PC-3 (cell line): Measurements from ENCODE around the gene FARP1. TPM values are rescaled to one million over a fixed set of nuclear protein-coding genes. Genes with fewer than 3 reads are reported as not detected.

ENCODE experiments used
- ATAC-seq: fragments of 200-7000 bp; cut with Tn5 transposase; 2 replicates; pipeline ENCODE4 v1.9.1; 2020; ENCODE audit warnings: mild to moderate bottlenecking, moderate library complexity
- BruUV-seq: library from RNA; stranded (reverse); fragments of 400-500 nt; replicated peaks from 2 replicates; lab custom pipeline; 2021; lab: Mats Ljungman, UMichigan
- CTCF ChIA-PET: fragments of 300-600 bp; sonication (Branson Sonifier 250); formaldehyde crosslinking; loops from one replicate; lab custom pipeline; 2022; ENCODE audit warnings: antibody characterized with exemption; lab: Charles Lee
- POLR2A ChIA-PET: fragments of 300-600 bp; sonication (Branson Sonifier 250); formaldehyde crosslinking; loops from one replicate; lab custom pipeline; 2022; ENCODE audit warnings: antibody characterized with exemption; ENCODE audit not compliant: unreplicated experiment; lab: Charles Lee
- DNase-seq: peaks from one replicate; pipeline ENCODE4 v3.0.0-alpha.2; 2015
- H2AFZ ChIP-seq: fragments of 300-600 bp; sonication (generic); 2 replicates; pipeline ENCODE4 v1.6.0; 2016; ENCODE audit warnings: antibody characterized with exemption, low read length
- H3F3A ChIP-seq: fragments of 300-600 bp; sonication (generic); one replicate; pipeline ENCODE4 v1.6.0; 2017; ENCODE audit warnings: antibody characterized with exemption, low read length, control low read depth, mild to moderate bottlenecking; ENCODE audit not compliant: unreplicated experiment
- H3K27ac ChIP-seq: fragments of 300-600 bp; sonication (generic); 2 replicates; pipeline ENCODE4 v1.5.1; 2016; ENCODE audit warnings: mild to moderate bottlenecking, low read length
- H3K27me3 ChIP-seq: fragments of 300-600 bp; sonication (generic); 2 replicates; pipeline ENCODE4 v1.6.1; 2016; ENCODE audit warnings: low read length, mixed read lengths
- H3K36me3 ChIP-seq: fragments of 300-600 bp; sonication (generic); 2 replicates; pipeline ENCODE4 v1.6.1; 2016; ENCODE audit warnings: low read depth, mixed run types, low read length, mixed read lengths
- H3K4me1 ChIP-seq: fragments of 300-600 bp; sonication (generic); 2 replicates; pipeline ENCODE4 v1.5.1; 2016; ENCODE audit warnings: low read length; ENCODE audit not compliant: insufficient read depth
- H3K4me2 ChIP-seq: fragments of 300-600 bp; sonication (generic); 2 replicates; pipeline ENCODE4 v1.6.0; 2016; ENCODE audit warnings: low read length
- H3K4me3 ChIP-seq: fragments of 300-600 bp; sonication (generic); 2 replicates; pipeline ENCODE4 v1.5.1; 2016; ENCODE audit warnings: mild to moderate bottlenecking, low read length, mixed read lengths
- H3K79me2 ChIP-seq: fragments of 300-600 bp; sonication (generic); 2 replicates; pipeline ENCODE4 v1.6.1; 2017; ENCODE audit warnings: low read length, mixed read lengths
- H3K9ac ChIP-seq: fragments of 300-600 bp; sonication (generic); 2 replicates; pipeline ENCODE4 v1.6.0; 2016; ENCODE audit warnings: mild to moderate bottlenecking, low read length
- H3K9me2 ChIP-seq: fragments of 300-600 bp; sonication (generic); replicated peaks from 2 replicates; pipeline ENCODE4 v1.6.1; 2016; ENCODE audit warnings: mixed run types, low read length, mixed read lengths
- H3K9me3 ChIP-seq: fragments of 300-600 bp; sonication (generic); 2 replicates; pipeline ENCODE4 v1.6.1; 2016; ENCODE audit warnings: low read length, mixed read lengths
- H4K20me1 ChIP-seq: fragments of 300-600 bp; sonication (generic); 2 replicates; pipeline ENCODE4 v1.6.1; 2016; ENCODE audit warnings: low read length, mixed read lengths
- EZH2 ChIP-seq: fragments of 300-600 bp; sonication (generic); IDR thresholded peaks from one replicate; pipeline ENCODE4 v1.6.1; 2017; ENCODE audit warnings: antibody characterized with exemption, mild to moderate bottlenecking, low read length; ENCODE audit not compliant: unreplicated experiment
- EZH2phosphoT487 ChIP-seq: fragments of 300-600 bp; sonication (generic); IDR thresholded peaks from 2 replicates; pipeline ENCODE4 v1.6.1; 2018; ENCODE audit warnings: mild to moderate bottlenecking, antibody characterized with exemption, low read length, borderline replicate concordance
- intact Hi-C: fragments of 100-400 bp; cut with micrococcal nuclease; formaldehyde crosslinking; loops from 2 replicates; pipeline ENCODE4 v1.9.0; 2023
- total RNA-seq: library from RNA; depleted of rRNA; stranded (reverse); fragments of >200 nt; gene quantifications from 2 replicates; pipeline ENCODE4 v1.2.3, GENCODE V29; 2014
- TF ChIP-seq, protein P1 (sequence below): fragments of 300-600 bp; sonication (generic); conservative IDR thresholded peaks from 2 replicates; pipeline ENCODE4 v1.5.1; 2017; ENCODE audit warnings: antibody characterized with exemption, low read depth, mild to moderate bottlenecking, low read length

FARP1 gene
- total RNA-seq, 1 experiment from 2014 or later = 18.2 TPM

DNA sequence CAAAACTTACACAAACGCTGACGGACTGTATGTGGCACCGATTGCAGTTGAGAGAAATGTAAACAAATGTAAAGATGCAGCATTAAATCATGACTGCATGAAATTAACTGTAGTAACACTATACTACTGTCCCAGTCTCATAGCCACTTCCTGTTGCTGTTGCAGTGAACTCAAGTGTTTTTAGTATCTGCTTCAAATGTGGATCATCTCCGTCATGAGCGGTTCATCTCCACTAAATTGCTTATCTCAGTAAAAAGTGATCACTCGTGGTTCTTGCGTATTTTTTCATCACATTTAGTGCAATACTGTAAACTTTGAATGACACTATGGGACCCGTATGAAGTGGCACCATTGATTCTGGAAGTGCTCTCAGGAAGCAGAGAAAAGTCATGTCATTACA is 94.4 kb downstream of the FARP1 start:
- no peak for ATAC-seq
- H3K79me2 ChIP-seq = peaks cover 10% of the 10 kb centered on the region; the same call in 1 of the 2 replicates
- CTCF ChIA-PET = no interaction called here

DNA sequence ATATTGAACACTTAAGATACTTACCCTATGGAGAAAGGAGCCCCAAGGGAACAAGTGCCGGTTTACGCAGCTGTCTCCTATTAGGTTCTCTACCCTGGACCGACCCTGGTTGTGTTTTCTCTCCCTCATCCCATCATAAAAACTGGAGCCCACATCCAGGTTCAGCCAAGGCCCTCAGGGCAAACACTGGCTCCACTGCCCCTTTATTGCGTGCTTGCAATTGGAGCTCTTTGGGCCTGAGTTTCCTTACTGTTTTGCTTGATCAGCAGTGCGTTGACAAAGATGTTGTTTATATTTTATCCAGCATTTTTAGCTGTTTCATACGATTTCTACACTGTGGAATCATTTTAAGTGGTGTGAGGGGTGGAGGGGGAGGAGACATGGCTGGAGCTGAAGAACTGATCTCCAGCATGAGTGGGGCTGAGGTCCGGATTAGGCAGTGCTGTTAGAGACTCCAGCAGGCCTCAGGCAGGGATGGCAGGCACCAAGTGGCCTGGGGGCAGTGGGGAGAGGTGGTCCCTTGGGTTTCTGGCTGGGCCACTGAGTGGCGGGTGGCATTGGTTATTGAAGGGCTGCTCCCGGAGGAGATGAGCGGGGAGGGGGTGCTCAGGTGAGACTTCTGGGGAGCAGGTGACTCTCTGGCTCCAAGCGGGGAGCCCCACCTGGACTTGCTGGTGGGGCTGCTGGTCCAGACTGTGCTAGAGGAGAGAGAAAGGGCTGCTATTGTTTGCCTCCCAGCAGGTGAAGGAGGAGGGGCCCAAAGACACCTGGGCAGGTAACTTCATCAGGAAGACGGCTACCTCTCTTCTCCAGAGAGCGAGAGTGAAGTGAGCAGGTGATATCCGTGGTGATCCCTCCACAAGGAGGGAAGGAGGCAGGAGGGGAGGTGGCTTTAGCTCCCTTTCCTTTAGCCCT is 96.5 kb downstream of the FARP1 start:
- Histone ChIP-seq H3K9ac (no peak overlapping the region), H3K27me3 (no peaks in the 10 kb centered on the region), H3F3A (no peaks in the 10 kb centered on the region), H3K4me3 (no peak overlapping the region), H3K79me2 (no peaks in the 10 kb centered on the region), H3K36me3 (no peaks in the 10 kb centered on the region), H3K9me3 (no peaks in the 10 kb centered on the region), H2AFZ (no peak overlapping the region), H3K4me2 (no peak overlapping the region), H3K27ac (no peak overlapping the region), H3K4me1 (no peaks in the 10 kb centered on the region), H4K20me1 (no peaks in the 10 kb centered on the region), H3K9me2 (no peaks in the 10 kb centered on the region)
- CTCF ChIA-PET = no interaction called here
- intact Hi-C loops = no loop called here
- TF ChIP-seq, protein P1, sequence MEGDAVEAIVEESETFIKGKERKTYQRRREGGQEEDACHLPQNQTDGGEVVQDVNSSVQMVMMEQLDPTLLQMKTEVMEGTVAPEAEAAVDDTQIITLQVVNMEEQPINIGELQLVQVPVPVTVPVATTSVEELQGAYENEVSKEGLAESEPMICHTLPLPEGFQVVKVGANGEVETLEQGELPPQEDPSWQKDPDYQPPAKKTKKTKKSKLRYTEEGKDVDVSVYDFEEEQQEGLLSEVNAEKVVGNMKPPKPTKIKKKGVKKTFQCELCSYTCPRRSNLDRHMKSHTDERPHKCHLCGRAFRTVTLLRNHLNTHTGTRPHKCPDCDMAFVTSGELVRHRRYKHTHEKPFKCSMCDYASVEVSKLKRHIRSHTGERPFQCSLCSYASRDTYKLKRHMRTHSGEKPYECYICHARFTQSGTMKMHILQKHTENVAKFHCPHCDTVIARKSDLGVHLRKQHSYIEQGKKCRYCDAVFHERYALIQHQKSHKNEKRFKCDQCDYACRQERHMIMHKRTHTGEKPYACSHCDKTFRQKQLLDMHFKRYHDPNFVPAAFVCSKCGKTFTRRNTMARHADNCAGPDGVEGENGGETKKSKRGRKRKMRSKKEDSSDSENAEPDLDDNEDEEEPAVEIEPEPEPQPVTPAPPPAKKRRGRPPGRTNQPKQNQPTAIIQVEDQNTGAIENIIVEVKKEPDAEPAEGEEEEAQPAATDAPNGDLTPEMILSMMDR = no peak
- TF ChIP-seq EZH2 (no peak), EZH2phosphoT487 (no peak)
- no TSS peak for BruUV-seq
- ATAC-seq (no peak), DNase-seq (no peak)
- POLR2A ChIA-PET = no interaction called here

More for the DNA sequence above, 94.4 kb downstream of the FARP1 start:
- intact Hi-C loops = no loop called here
- Histone ChIP-seq H3K4me2 (no peak overlapping the region), H3K9me3 (no peaks in the 10 kb centered on the region), H3K36me3 (no peaks in the 10 kb centered on the region), H3K27me3 (no peaks in the 10 kb centered on the region), H3F3A (peaks cover 1% of the 10 kb centered on the region), H3K27ac (no peak overlapping the region), H2AFZ (no peak overlapping the region), H3K4me1 (peaks cover 9% of the 10 kb centered on the region), H3K9ac (no peak overlapping the region), H3K4me3 (no peak overlapping the region), H4K20me1 (0 out of 2 replicates have a peak, but pooled peaks cover 3% of the 10 kb centered on the region), H3K9me2 (no peaks in the 10 kb centered on the region)
- no peak for TF ChIP-seq EZH2phosphoT487
- no TSS peak for BruUV-seq
- DNase-seq = no peak
- POLR2A ChIA-PET = no interaction called here

DNA sequence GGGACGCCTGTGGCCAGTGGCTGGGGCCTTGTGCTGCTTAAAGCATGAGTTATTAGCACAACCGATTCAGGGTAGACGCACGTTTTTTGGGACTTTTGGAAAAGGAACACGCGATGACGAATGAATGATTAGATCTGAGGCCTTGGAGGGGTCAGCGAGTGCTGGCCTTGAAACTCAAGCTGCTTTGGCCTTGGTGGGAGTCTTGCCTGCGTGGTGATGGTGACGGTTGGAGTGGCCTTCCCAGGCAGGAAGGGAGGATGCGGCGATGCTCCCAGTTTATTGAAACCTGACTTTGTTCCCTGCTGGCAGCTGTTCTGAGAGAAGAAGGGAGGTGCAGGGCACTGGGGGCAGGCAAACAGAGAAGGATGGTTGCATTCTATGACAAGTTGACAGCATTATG is 97.2 kb downstream of the FARP1 start:
- CTCF ChIA-PET = no interaction called here
- Histone ChIP-seq H3K4me3 (no peak overlapping the region), H3F3A (no peaks in the 10 kb centered on the region), H3K79me2 (no peaks in the 10 kb centered on the region), H3K36me3 (no peaks in the 10 kb centered on the region), H3K4me1 (no peaks in the 10 kb centered on the region), H3K9me3 (no peaks in the 10 kb centered on the region), H3K4me2 (no peak overlapping the region), H2AFZ (no peak overlapping the region), H3K27me3 (no peaks in the 10 kb centered on the region), H3K9me2 (no peaks in the 10 kb centered on the region), H3K9ac (no peak overlapping the region), H3K27ac (no peak overlapping the region), H4K20me1 (no peaks in the 10 kb centered on the region)
- intact Hi-C loops = no loop called here
- no peak for TF ChIP-seq EZH2
- TF ChIP-seq, protein P1 = no peak
- no peak for TF ChIP-seq EZH2phosphoT487
- DNase-seq (no peak), ATAC-seq (no peak)
- POLR2A ChIA-PET = no interaction called here
- BruUV-seq = no TSS peak
